AG10803 (cell line): ENCODE results near the gene ZCCHC17.

Source experiments
- DNase-seq: peaks from one replicate; pipeline ENCODE4 v3.0.0; 2010; ENCODE audit warnings: low read depth
- H3K4me3 ChIP-seq: 2 replicates; pipeline ENCODE4 v1.5.1; 2011; ENCODE audit warnings: mild to moderate bottlenecking, low read length, control low read depth
- TF ChIP-seq, protein P1 (sequence below): conservative IDR thresholded peaks from 2 replicates; pipeline ENCODE4 v1.5.1; 2011; ENCODE audit warnings: mild to moderate bottlenecking, low read length, control low read depth, inconsistent platforms

The ZCCHC17 gene

GRCh38 chr1:31401241-31401640 is 104.4 kb downstream of the ZCCHC17 start:
- H3K4me3 ChIP-seq = no peak overlapping the region
- DNase-seq = no peak
- TF ChIP-seq, protein P1, sequence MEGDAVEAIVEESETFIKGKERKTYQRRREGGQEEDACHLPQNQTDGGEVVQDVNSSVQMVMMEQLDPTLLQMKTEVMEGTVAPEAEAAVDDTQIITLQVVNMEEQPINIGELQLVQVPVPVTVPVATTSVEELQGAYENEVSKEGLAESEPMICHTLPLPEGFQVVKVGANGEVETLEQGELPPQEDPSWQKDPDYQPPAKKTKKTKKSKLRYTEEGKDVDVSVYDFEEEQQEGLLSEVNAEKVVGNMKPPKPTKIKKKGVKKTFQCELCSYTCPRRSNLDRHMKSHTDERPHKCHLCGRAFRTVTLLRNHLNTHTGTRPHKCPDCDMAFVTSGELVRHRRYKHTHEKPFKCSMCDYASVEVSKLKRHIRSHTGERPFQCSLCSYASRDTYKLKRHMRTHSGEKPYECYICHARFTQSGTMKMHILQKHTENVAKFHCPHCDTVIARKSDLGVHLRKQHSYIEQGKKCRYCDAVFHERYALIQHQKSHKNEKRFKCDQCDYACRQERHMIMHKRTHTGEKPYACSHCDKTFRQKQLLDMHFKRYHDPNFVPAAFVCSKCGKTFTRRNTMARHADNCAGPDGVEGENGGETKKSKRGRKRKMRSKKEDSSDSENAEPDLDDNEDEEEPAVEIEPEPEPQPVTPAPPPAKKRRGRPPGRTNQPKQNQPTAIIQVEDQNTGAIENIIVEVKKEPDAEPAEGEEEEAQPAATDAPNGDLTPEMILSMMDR = peak; percentile 32; the same call in 1 of the 2 replicates

DNA sequence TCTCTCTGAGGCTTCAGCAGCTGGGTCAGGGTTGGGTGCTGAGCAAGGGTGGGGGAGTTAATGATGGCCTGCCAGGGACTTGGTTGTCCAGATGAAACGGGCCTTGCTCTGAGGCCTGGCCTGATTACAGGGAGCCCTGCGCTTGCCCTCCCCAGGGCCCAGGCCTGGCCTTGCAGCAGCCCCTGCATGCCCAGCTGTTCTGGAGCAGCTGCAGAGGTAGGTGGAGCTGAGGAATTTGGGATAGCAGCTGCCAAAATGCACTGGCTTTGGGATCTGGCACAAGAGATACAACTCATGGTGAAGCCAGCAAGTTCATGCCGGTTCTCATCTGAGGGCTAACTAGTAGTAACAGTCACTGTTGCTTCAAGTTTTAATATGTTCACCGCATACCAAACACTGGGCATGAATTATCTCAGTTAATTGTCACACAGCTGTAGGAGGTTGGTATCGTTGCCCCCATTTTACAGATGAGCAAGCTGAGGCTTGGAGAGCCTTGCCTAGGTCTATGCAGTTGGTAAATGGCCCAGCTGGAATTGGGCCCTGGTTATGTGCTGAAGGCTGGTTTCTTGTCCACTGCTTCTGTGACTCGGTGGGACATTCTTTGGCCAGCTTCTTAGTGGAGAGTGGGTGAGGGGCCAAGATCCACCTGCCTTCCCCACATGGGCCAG is 108.9 kb downstream of the ZCCHC17 start:
- H3K4me3 ChIP-seq = no peak overlapping the region
- DNase-seq = peak; percentile 52
- TF ChIP-seq, protein P1 = no peak

- TF ChIP-seq, protein P1 = no peak
- no peak for DNase-seq
- no peak overlapping the region for H3K4me3 ChIP-seq
These were observed 110.3 kb downstream of the ZCCHC17 start for GRCh38 chr1:31407029-31407626.

- no peak for DNase-seq
- H3K4me3 ChIP-seq = no peak overlapping the region
- TF ChIP-seq, protein P1 = no peak
These were observed 112.0 kb downstream of the ZCCHC17 start for GRCh38 chr1:31408788-31409318.

DNA sequence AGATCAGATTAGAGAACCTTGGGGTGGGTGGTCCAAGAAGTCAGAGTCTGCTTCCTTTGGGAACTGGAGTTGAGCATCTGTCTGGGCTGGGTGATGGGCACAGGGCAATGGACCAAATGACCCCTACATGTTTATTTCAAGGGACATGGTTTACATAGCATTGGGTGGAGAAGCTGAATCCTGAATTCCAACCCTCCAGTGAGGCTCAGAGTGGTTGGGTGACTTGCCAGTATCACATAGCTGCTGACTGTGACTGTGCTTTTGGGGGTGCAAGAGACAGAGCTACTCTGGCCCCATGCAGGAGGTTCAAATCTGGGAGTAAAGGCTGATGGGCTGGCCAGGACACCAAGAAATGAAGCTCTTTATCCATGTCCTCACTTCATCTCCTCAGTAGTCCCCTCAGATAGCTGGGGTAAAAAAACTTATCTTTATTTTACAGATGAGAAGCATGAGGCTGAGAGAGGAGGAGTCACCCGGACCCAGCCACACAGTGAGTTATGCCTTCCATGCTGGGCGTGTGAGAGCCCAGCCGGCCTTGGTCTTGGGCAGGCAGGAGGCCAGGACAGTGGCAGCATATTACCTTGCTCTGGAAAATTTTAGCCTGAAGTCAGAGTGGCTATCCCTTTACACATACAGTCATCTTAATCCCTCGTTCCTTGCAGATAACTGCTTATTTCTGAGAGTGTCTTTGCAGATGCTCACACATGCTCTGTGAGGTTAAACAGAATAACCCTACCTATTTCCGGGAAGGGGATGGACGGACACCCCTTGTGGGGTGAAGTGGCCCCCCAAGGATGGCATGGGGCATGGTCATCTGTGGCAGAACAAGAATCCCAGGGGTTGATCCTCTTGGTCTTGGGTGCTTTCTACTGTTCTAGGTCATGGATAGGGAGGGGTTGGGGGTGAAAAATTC is 113.4 kb downstream of the ZCCHC17 start:
- DNase-seq = peak; percentile 57
- TF ChIP-seq, protein P1 = no peak
- no peak overlapping the region for H3K4me3 ChIP-seq

DNA sequence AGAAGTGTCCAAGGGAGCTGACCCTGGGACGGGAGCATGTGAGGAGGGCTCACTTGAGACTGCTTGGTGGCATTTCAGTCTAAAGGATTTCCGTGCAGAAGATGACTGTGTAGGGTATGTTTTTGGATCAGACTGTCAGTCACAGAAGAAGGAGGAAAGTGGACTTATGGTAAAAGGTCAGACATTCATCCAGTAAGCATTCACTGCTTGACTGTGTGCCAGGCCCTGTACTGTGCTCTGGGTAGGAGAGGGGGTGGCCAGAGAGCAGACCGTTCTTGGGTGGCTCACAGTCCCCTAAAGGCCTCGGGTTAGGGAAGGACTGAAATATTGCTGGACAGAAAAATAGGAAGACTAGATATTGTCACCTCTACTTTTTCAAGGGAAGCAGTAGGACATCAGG is 114.0 kb downstream of the ZCCHC17 start:
- TF ChIP-seq, protein P1 = no peak
- H3K4me3 ChIP-seq = no peak overlapping the region

More for the DNA sequence above, 114.0 kb downstream of the ZCCHC17 start:
- peak; percentile 67 for DNase-seq
